GM12878 (cell line): ENCODE results near the gene SATB2.

Source experiments
- CEBPB ChIP-seq, 2 experiments: fragments of 150-350 bp in 1 of 2; IDR thresholded peaks; 2 replicates each; pipeline ENCODE4 v1.6.1; 2012 to 2014; ENCODE audit warnings: low read depth in 2 of 2, low read length in 2 of 2, borderline replicate concordance in 1 of 2, inconsistent platforms in 1 of 2
- CHD4 ChIP-seq: fragments of 200-600 bp; sonication (generic); IDR thresholded peaks from 2 replicates; pipeline ENCODE4 v1.6.1; 2016; ENCODE audit warnings: mild to moderate bottlenecking
- CREB1 ChIP-seq: IDR thresholded peaks from 2 replicates; pipeline ENCODE4 v1.6.1; 2012; ENCODE audit warnings: low read depth, mild to moderate bottlenecking, inconsistent platforms
- CTCF ChIP-seq, 3 experiments: IDR thresholded peaks in 2 of 3; conservative IDR thresholded peaks in 1 of 3; 2 replicates each; pipeline ENCODE4 v1.5.1; 2011; ENCODE audit warnings: low read depth in 3 of 3, low read length in 3 of 3, mild to moderate bottlenecking in 3 of 3, control low read depth in 2 of 3, moderate library complexity in 2 of 3, inconsistent platforms in 1 of 3, mixed read lengths in 1 of 3; ENCODE audit not compliant: control insufficient read depth in 2 of 3, insufficient read depth in 1 of 3; ENCODE audit errors: extremely low read depth in 1 of 3
- DPF2 ChIP-seq: fragments of 450-650 bp; IDR thresholded peaks from 2 replicates; pipeline ENCODE4 v1.6.1; 2017; ENCODE audit warnings: mild to moderate bottlenecking
- EP300 ChIP-seq, 2 experiments: fragments of 150-350 bp in 1 of 2; IDR thresholded peaks; 2 replicates each; pipeline ENCODE4 v1.6.1; 2011 to 2012; ENCODE audit warnings: low read depth in 2 of 2, low read length in 2 of 2, borderline replicate concordance in 1 of 2, improper control_type of control experiment in 1 of 2, inconsistent platforms in 1 of 2; ENCODE audit not compliant: control insufficient read depth in 1 of 2
- FOS ChIP-seq: IDR thresholded peaks from 3 replicates; pipeline ENCODE4 v1.6.1; 2011; ENCODE audit warnings: borderline replicate concordance; ENCODE audit not compliant: insufficient read length; ENCODE audit errors: extremely low read depth
- FOXK2 ChIP-seq: fragments of 450-650 bp; IDR thresholded peaks from 2 replicates; pipeline ENCODE4 v1.6.1; 2017; ENCODE audit warnings: mild to moderate bottlenecking, moderate library complexity
- JUNB ChIP-seq: IDR thresholded peaks from 2 replicates; pipeline ENCODE4 v1.6.1; 2016; ENCODE audit warnings: antibody characterized with exemption, mild to moderate bottlenecking
- POLR2A ChIP-seq: IDR thresholded peaks from 2 replicates; pipeline ENCODE4 v1.6.1; 2011; ENCODE audit warnings: low read depth, mild to moderate bottlenecking, low read length
- SPI1 ChIP-seq: IDR thresholded peaks from 2 replicates; pipeline ENCODE4 v1.6.1; 2011; ENCODE audit warnings: low read depth, mild to moderate bottlenecking, low read length, moderate library complexity, borderline replicate concordance; ENCODE audit not compliant: insufficient read depth
- SREBF2 ChIP-seq: IDR thresholded peaks from 2 replicates; pipeline ENCODE4 v1.6.1; 2012; ENCODE audit warnings: mild to moderate bottlenecking, low read length
- SRF ChIP-seq, 2 experiments: IDR thresholded peaks; 2 replicates each; pipeline ENCODE4 v1.6.1; 2011; ENCODE audit warnings: low read depth in 2 of 2, low read length in 2 of 2, mild to moderate bottlenecking in 1 of 2, moderate library complexity in 1 of 2

- TF ChIP-seq POLR2A, result no peak
- no peak for TF ChIP-seq SREBF2
- TF ChIP-seq CTCF (IDR thresholded peaks at IDR 0.05 in 2 of 3, conservative IDR thresholded peaks at IDR 0.05 in 1 of 3; ENCODE audit: control insufficient read depth in 2 of 3, extremely low read depth in 1 of 3, insufficient read depth in 1 of 3, low read depth in 3 of 3, low read length in 3 of 3), result no peak
- no peak for TF ChIP-seq CHD4
- no peak for TF ChIP-seq FOS
- TF ChIP-seq SRF (IDR thresholded peaks at IDR 0.05; ENCODE audit: low read depth in 2 of 2, low read length in 2 of 2), result no peak
- TF ChIP-seq DPF2, result no peak
- no peak for TF ChIP-seq CEBPB (IDR thresholded peaks at IDR 0.05; ENCODE audit: borderline replicate concordance in 1 of 2, low read depth in 2 of 2, low read length in 2 of 2)
- TF ChIP-seq FOXK2, result no peak
- TF ChIP-seq JUNB, result no peak
- no peak for TF ChIP-seq CREB1
- TF ChIP-seq EP300 (IDR thresholded peaks at IDR 0.05; ENCODE audit: borderline replicate concordance in 1 of 2, control insufficient read depth in 1 of 2, low read depth in 2 of 2, low read length in 2 of 2), result no peak
- TF ChIP-seq SPI1, result no peak
These were observed 4.1 kb upstream of the SATB2 start for GRCh38 chr2:199461711-199462346.
